Vagina (tissue), 2 donors: ENCODE results near the gene CAPN13. TPM values are rescaled to one million over a fixed set of nuclear protein-coding genes. Genes with fewer than 3 reads are reported as not detected.

Experiments
- DNase-seq, 2 donors: peaks; one replicate each; pipeline ENCODE4 v3.0.0-alpha.2; 2017; ENCODE audit errors: extremely low spot score in 2 of 2
- H3K27ac ChIP-seq: fragments of 200-600 bp; sonication (generic); one replicate; pipeline ENCODE4 v1.5.1; 2019
- H3K27me3 ChIP-seq: fragments of 200-600 bp; sonication (generic); one replicate; pipeline ENCODE4 v1.5.1; 2019
- H3K36me3 ChIP-seq, 2 donors: fragments of 200-600 bp; sonication (generic); one replicate each; pipeline ENCODE4 v1.5.1; 2017 to 2019
- H3K4me1 ChIP-seq: fragments of 200-600 bp; sonication (generic); one replicate; pipeline ENCODE4 v1.5.1; 2019
- H3K4me3 ChIP-seq, 2 donors: fragments of 200-600 bp; sonication (generic); 1 replicate in 1 of 2; 2 replicates in 1 of 2; pipeline ENCODE4 v1.5.1; 2016 to 2019
- H3K9me3 ChIP-seq: fragments of 200-600 bp; sonication (generic); one replicate; pipeline ENCODE4 v1.5.1; 2019
- POLR2A ChIP-seq, 2 donors: fragments of 450-650 bp; IDR thresholded peaks; one replicate each; pipeline ENCODE4 v1.6.1; 2017; ENCODE audit warnings: antibody characterized with exemption in 2 of 2, mild to moderate bottlenecking in 2 of 2, moderate library complexity in 2 of 2
- POLR2AphosphoS5 ChIP-seq, 2 donors: sonication (generic); formaldehyde crosslinking; IDR thresholded peaks; one replicate each; pipeline ENCODE4 v1.9.0; 2017; ENCODE audit warnings: antibody characterized with exemption in 2 of 2, mild to moderate bottlenecking in 2 of 2, low read depth in 1 of 2; ENCODE audit not compliant: insufficient read depth in 1 of 2
- intact Hi-C: fragments of 100-400 bp; cut with DNase I; formaldehyde crosslinking; loops from one replicate; pipeline ENCODE4 v1.15.1; 2023
- total RNA-seq: library from RNA; depleted of rRNA; stranded (reverse); fragments of >200 nt; gene quantifications from one replicate; pipeline ENCODE4 v1.2.3, GENCODE V29; 2016
- TF ChIP-seq, protein P1 (sequence below), 3 experiments: fragments of 450-650 bp in 2 of 3; fragments of 200-600 bp in 1 of 3; sonication (generic) in 1 of 3; IDR thresholded peaks; one replicate each; pipeline ENCODE4 v1.5.1; 2017 to 2019; ENCODE audit warnings: antibody characterized with exemption in 3 of 3, mild to moderate bottlenecking in 2 of 3, moderate library complexity in 2 of 3

Gene CAPN13
- total RNA-seq, 1 donor from 2014 or later = not detected

- no peak overlapping the region for H3K4me3 ChIP-seq
- TF ChIP-seq POLR2AphosphoS5 (IDR thresholded peaks at IDR 0.05; ENCODE audit: insufficient read depth in 1 of 2, low read depth in 1 of 2) = no peak
- TF ChIP-seq POLR2A (IDR thresholded peaks at IDR 0.05) = no peak
- TF ChIP-seq, protein P1, sequence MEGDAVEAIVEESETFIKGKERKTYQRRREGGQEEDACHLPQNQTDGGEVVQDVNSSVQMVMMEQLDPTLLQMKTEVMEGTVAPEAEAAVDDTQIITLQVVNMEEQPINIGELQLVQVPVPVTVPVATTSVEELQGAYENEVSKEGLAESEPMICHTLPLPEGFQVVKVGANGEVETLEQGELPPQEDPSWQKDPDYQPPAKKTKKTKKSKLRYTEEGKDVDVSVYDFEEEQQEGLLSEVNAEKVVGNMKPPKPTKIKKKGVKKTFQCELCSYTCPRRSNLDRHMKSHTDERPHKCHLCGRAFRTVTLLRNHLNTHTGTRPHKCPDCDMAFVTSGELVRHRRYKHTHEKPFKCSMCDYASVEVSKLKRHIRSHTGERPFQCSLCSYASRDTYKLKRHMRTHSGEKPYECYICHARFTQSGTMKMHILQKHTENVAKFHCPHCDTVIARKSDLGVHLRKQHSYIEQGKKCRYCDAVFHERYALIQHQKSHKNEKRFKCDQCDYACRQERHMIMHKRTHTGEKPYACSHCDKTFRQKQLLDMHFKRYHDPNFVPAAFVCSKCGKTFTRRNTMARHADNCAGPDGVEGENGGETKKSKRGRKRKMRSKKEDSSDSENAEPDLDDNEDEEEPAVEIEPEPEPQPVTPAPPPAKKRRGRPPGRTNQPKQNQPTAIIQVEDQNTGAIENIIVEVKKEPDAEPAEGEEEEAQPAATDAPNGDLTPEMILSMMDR (IDR thresholded peaks at IDR 0.05) = peak in 1 of 3 experiments; percentile 3
- H3K27ac ChIP-seq = no peak overlapping the region
- H3K4me1 ChIP-seq = peaks cover 16% of the 10 kb centered on the region
- no peaks in the 10 kb centered on the region for H3K27me3 ChIP-seq
- no peaks in the 10 kb centered on the region for H3K36me3 ChIP-seq
- H3K9me3 ChIP-seq = peaks cover 5% of the 10 kb centered on the region
- DNase-seq = peak; percentile 43 to 80
- intact Hi-C loops = loop anchor here (5.0 kb wide), 2 partner anchors 500 to 535 kb away; no protein-coding TSS in a partner anchor
Measured at GRCh38 chr2:30707304-30707903, 99.8 kb downstream of the CAPN13 start.

- peaks cover 8% of the 10 kb centered on the region for H3K9me3 ChIP-seq
- TF ChIP-seq POLR2AphosphoS5 (IDR thresholded peaks at IDR 0.05; ENCODE audit: insufficient read depth in 1 of 2, low read depth in 1 of 2) = no peak
- TF ChIP-seq, protein P1 (IDR thresholded peaks at IDR 0.05) = peak; percentile 58 to 81 (median 81)
- peaks cover 16% of the 10 kb centered on the region for H3K4me1 ChIP-seq
- peak; percentile 81 to 94 for DNase-seq
- no peaks in the 10 kb centered on the region for H3K27me3 ChIP-seq
- H3K36me3 ChIP-seq = no peaks in the 10 kb centered on the region
- intact Hi-C loops = loop anchor here (5.0 kb wide), 2 partner anchors 499 to 534 kb away; no protein-coding TSS in a partner anchor
- H3K27ac ChIP-seq = peak overlapping the region; percentile 17
- no peak overlapping the region for H3K4me3 ChIP-seq
Measured at GRCh38 chr2:30706534-30707303, 100.5 kb downstream of the CAPN13 start.

- Histone ChIP-seq H3K9me3 (peaks cover 8% of the 10 kb centered on the region), H3K27me3 (no peaks in the 10 kb centered on the region), H3K4me1 (peaks cover 16% of the 10 kb centered on the region), H3K4me3 (no peak overlapping the region), H3K36me3 (no peaks in the 10 kb centered on the region), H3K27ac (no peak overlapping the region)
- TF ChIP-seq POLR2A (IDR thresholded peaks at IDR 0.05) = no peak
- TF ChIP-seq POLR2AphosphoS5 (IDR thresholded peaks at IDR 0.05; ENCODE audit: insufficient read depth in 1 of 2, low read depth in 1 of 2) = no peak
- TF ChIP-seq, protein P1 (IDR thresholded peaks at IDR 0.05) = no peak
- intact Hi-C loops = loop anchor here (5.0 kb wide), 2 partner anchors 499 to 534 kb away; no protein-coding TSS in a partner anchor
- DNase-seq = peak; percentile 80 to 94
Measured at GRCh38 chr2:30705711-30706533, 101.3 kb downstream of the CAPN13 start.

DNA sequence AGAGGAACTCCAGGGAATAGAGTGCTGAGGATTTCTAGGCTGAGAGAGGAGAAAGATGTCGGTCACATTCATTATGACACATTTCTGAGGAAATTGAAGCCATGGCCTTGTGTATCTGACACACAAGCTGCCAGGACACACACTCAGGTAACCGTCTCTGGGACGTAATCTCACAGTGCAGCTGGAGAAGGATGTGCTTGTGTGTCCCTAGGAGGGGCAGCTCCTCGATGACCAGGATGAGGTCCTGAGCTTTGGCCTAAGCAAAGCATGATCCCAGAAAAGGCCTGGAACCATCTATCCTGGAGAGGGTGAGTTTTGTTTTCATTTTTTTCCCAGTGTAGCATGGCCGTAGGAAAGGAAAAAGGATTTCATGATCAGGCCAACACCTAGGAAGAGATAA lies 102.2 kb downstream of the CAPN13 start:
- no peak overlapping the region for H3K27ac ChIP-seq
- DNase-seq = peak; percentile 37 to 70
- H3K9me3 ChIP-seq = peaks cover 8% of the 10 kb centered on the region
- no peaks in the 10 kb centered on the region for H3K36me3 ChIP-seq
- intact Hi-C loops = loop anchor here (5.0 kb wide), 2 partner anchors 498 to 533 kb away; no protein-coding TSS in a partner anchor
- no peak overlapping the region for H3K4me3 ChIP-seq
- TF ChIP-seq POLR2A (IDR thresholded peaks at IDR 0.05) (no peak), POLR2AphosphoS5 (IDR thresholded peaks at IDR 0.05; ENCODE audit: insufficient read depth in 1 of 2, low read depth in 1 of 2) (no peak)
- TF ChIP-seq, protein P1 (IDR thresholded peaks at IDR 0.05) = no peak
- H3K27me3 ChIP-seq = no peaks in the 10 kb centered on the region
- H3K4me1 ChIP-seq = peaks cover 16% of the 10 kb centered on the region
